ENCODE measurements around the gene BORCS5.
"Not testable (repeated sequence)": the region's sequence is repeated elsewhere in the genome, so short reads cannot be mapped to it uniquely, and the experiment has no call there.

The BORCS5 gene

GRCh38 chr12:12476857-12477531 is 120.1 kb downstream of the BORCS5 start:
- DNase-seq (ENCODE audit: extremely low spot score, insufficient read length, low read depth) = no peak
- no peak for FAIRE-seq

DNA sequence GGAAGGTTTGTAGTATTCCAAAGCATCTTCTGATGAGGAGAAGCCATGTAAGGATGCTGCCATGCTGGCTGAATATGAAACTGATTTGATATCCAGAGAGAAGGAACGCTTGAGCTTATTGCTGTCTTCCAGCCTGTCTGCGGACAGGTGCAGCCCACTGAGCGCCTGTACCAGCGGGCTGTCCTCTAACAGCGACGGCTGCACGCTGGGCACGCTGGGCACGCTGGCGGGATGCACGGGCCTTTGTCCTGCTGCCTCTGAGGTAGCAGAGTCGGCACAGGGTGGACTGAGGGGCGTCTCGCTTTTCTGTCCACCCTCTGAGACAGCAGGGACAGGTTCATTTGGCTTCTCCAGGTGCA is 120.6 kb downstream of the BORCS5 start:
- no peak for FAIRE-seq
- no peak for DNase-seq (ENCODE audit: extremely low spot score, insufficient read length, low read depth)

GRCh38 chr12:12480074-12480473 is 123.2 kb downstream of the BORCS5 start:
- DNase-seq (ENCODE audit: extremely low spot score, insufficient read length, low read depth) = no peak
- peak; percentile 41 for FAIRE-seq

- FAIRE-seq = no peak
- DNase-seq (ENCODE audit: extremely low spot score, insufficient read length, low read depth) = no peak
Observed at GRCh38 chr12:12481631-12482030, 124.8 kb downstream of the BORCS5 start.

DNA sequence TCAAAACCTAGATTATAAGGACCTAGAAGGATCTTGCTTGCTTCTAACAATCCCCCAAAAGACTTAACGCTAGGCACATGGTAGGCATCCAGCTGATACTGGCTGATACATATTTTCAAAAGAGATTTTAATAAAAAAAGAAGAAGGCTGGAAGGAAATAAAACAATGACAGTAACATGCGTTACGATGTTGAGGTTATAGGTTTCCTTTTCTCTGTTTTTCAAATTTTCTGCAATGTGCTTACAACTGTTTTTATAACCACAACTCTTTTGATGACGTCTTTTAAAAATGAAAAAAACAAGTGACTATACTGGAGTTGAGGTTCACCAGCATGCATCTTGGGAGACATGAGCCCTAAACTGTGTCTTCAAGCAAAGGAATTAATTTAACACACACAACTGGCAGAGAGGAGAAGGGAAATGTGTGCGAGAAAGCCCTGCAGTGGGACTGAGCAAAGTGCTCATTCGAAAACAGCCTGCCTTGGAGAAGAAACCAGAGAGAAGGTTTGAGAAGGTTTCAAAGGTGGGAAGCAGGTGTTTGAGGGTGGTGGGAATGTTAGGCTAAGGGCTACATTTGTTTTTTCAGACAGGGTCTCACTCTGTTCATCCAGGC is 125.4 kb downstream of the BORCS5 start:
- DNase-seq (ENCODE audit: extremely low spot score, insufficient read length, low read depth) = no peak

DNA sequence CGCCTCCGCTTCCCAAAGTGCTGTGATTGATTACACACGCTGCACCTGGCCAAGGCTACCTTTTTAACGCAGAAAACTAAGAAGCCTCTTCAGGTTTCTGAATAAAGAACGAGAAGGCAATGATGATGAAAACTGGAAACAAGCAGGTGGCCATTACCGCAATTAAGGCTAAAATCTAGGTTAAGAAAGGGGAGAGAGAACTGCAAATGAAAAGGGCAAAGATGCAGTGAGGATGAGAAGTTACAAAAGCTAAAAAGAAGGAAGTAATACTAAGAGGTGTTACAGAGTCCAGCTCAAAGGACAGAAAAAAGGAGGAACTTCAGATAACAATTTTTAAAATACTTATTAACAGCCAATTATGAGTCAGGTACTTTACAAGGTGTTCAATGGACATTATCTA is 126.1 kb downstream of the BORCS5 start:
- FAIRE-seq (peak; percentile 74), DNase-seq (ENCODE audit: extremely low spot score, insufficient read length, low read depth) (no peak)

More for the DNA sequence above, 125.4 kb downstream of the BORCS5 start:
- no peak for FAIRE-seq

DNA sequence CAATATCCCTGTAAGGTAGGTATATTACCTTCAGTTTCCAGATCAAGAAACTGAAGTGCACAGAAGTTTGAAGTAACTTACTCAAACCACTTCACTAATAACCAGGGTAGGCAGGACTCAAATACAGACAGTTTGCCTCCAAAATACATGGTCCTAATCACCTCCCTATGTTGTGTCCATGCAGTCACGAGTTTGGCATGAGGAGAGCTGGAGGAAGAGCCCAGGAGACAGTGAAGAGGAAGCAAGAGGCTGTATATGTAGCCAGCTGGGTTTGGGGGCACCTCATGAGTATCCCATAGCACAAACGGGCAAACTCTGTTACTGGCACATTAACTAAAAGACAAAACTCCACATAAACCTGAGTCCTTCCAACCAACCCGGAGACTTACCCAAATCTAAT is 126.6 kb downstream of the BORCS5 start:
- no peak for FAIRE-seq
- DNase-seq (ENCODE audit: extremely low spot score, insufficient read length, low read depth) = no peak

- peak; percentile 97 for FAIRE-seq
Observed at GRCh38 chr12:12486661-12487240, 129.9 kb downstream of the BORCS5 start.

GRCh38 chr12:12487490-12487889 is 130.6 kb downstream of the BORCS5 start:
- no peak for DNase-seq (ENCODE audit: extremely low spot score, insufficient read length, low read depth)
- FAIRE-seq = no peak

More at GRCh38 chr12:12486661-12487240, 129.9 kb downstream of the BORCS5 start:
- DNase-seq (ENCODE audit: extremely low spot score, insufficient read length, low read depth) = peak; percentile 51

GRCh38 chr12:12488296-12488695 is 131.4 kb downstream of the BORCS5 start:
- no peak for FAIRE-seq
- DNase-seq (ENCODE audit: extremely low spot score, insufficient read length, low read depth) = no peak

DNA sequence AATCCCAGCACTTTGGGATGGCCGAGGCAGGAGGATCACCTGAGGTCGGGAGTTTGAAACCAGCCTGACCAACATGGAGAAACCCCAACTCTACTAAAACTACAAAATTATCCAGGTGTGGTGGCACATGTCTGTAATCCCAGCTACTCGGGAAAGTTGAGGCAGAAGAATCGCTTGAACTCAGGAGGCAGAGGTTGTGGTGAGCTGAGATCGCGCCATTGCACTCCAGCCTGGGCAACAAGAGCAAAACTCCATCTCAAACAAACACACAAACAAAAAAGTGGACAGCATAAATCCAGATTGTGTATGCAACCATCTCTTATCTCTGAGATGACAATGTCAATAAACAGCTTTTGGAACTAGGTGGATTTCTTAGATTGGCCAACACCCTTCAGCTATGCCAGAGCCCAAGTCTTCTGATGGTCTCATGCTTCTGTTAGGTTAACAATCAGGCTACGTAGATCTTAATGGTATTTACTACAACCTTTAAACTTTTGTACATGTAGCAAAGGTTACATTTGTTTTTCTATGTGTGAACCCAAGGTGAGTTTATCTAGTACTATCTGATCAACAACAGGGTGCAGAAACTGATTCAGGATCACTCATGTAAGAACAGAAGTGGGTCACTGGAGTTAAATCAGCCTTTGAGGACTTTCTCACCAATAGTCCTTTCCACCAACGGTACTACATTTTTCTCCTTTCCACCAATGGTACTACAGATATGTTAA is 132.1 kb downstream of the BORCS5 start:
- FAIRE-seq = no peak
- DNase-seq (ENCODE audit: extremely low spot score, insufficient read length, low read depth) = no peak

DNA sequence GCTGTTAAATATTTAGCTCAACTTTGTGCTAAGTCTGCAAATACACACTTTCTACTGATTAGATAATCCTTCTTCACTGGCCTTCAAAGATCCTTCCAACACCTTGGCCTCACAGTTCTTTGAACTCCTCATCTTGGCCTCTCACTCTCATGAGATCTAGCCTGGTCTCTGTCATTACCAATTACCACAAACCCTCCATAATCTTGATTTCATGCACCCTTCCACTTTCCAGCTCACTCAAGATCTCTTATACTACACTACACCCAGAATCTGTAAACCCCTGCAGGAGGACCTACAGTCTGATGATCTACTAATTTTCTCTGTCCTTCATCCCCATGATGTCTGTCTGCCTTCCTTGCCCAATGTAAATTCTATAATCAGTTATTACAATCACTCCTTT is 134.7 kb downstream of the BORCS5 start:
- FAIRE-seq = no peak

DNA sequence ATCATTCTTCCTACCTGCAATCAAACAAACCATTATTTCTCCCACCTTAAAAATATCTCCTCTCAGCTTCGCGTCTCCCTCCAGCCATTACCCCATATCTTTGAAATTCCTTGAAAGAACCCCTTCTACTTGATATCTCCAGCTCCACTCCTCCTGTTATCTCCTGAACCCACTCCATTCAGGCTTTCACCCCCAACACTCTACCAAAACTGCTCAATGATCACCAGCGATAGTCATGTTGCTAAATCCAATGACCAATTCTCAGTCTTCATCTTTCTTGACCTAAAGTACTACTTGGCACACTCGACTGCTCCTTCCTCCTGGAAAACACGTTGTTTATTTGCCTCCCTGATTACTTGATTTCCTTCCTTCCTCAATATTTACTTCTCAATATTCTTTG is 135.7 kb downstream of the BORCS5 start:
- DNase-seq (ENCODE audit: extremely low spot score, insufficient read length, low read depth) (no peak), FAIRE-seq (no peak)

More for the DNA sequence above, 134.7 kb downstream of the BORCS5 start:
- DNase-seq (ENCODE audit: extremely low spot score, insufficient read length, low read depth) = no peak

DNA sequence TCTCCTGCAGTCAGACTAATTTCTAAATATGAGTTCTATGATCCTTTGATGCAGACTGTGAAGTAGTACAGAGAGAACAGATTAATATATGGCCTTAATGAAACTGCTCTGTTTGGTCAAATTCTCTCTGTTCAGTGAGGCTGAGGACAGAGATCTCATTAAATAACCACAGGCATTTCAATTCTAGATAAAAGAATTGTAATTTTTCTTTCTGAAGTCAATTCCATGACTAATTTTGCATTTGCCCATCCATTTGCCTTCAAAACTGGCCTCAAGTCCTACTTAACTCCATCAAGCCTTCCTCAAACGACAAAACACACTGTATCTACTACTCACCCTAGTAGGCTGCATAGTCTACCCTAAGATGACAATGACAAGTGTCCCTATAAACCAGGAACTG is 138.7 kb downstream of the BORCS5 start:
- no peak for FAIRE-seq

GRCh38 chr12:12498210-12498609 is 141.3 kb downstream of the BORCS5 start:
- no peak for DNase-seq (ENCODE audit: extremely low spot score, insufficient read length, low read depth)
- FAIRE-seq = no peak

More for the DNA sequence above, 138.7 kb downstream of the BORCS5 start:
- DNase-seq (ENCODE audit: extremely low spot score, insufficient read length, low read depth) = no peak

DNA sequence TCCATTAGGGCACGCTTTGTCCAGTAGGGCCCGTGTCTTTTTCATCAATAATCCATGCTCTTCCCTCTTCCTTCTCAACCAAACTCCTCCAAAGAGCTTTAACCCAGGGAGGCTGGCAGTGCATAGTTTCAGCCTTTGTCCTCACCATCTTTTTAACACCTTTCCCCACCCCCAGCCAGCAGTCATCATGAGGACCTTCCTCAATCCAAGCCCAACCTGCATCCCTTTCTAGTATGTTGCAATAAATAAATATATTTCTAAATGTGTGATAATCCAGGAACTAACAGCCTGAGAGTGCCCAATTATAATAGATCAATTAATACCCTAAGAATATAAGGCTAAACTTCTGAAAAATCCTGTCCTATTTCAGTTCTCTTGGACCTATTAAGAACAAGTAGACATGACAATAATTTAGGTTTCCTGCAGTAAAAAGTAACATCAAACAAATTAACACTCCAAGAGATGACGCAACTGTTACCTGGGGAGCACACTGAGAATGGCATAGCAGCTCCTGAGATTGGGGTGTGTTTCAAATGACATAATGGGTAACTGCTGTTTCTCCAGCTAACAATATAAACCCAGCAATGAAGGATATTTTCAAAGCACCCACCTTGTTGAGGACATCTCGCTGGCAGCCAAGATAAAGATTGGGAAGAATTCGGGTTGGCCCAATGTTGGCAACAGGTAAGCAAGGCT is 143.2 kb downstream of the BORCS5 start:
- no peak for DNase-seq (ENCODE audit: extremely low spot score, insufficient read length, low read depth)
- no peak for FAIRE-seq

DNA sequence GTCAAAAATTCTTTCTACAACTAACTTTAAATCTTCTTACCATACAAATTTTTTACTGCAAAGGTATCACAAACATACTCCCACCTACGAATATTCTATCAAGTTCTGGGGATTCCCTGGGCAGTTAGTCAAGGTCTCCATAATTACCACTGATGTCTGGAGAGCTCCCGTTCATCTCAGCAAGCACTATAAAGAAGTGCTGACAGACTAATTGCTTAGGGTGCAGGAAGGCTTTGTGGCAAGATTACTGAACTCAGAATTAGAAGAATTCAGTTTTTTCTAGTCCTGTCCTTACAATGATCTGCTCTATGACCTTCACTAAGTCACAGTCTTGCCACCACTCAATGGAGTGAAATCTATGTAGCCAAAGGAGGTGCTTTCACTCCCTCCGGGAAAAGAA is 144.2 kb downstream of the BORCS5 start:
- FAIRE-seq (no peak), DNase-seq (ENCODE audit: extremely low spot score, insufficient read length, low read depth) (no peak)

GRCh38 chr12:12502130-12502814 is 145.4 kb downstream of the BORCS5 start:
- peak; percentile 36 for FAIRE-seq

GRCh38 chr12:12502815-12503151 is 145.9 kb downstream of the BORCS5 start:
- peak; percentile 56 for FAIRE-seq

More at GRCh38 chr12:12502130-12502814, 145.4 kb downstream of the BORCS5 start:
- not testable (repeated sequence) for DNase-seq (ENCODE audit: extremely low spot score, insufficient read length, low read depth)

More at GRCh38 chr12:12502815-12503151, 145.9 kb downstream of the BORCS5 start:
- no peak for DNase-seq (ENCODE audit: extremely low spot score, insufficient read length, low read depth)
